H9 (cell line): ENCODE measurements around the gene AKT3. TPM values are rescaled to one million over a fixed set of nuclear protein-coding genes. Genes with fewer than 3 reads are reported as not detected.

Experiments used
- DNase-seq: peaks from one replicate; pipeline ENCODE4 v3.0.0-alpha.2; 2017
- H2AFZ ChIP-seq: one replicate; pipeline ENCODE4 v1.6.1; 2013; ENCODE audit warnings: mild to moderate bottlenecking, low read length, control low read depth, moderate library complexity
- H2AK5ac ChIP-seq: 2 replicates; pipeline ENCODE4 v1.6.1; 2013; ENCODE audit warnings: low read length, control low read depth, mixed read lengths; ENCODE audit not compliant: insufficient read length
- H2BK120ac ChIP-seq: one replicate; pipeline ENCODE4 v1.6.1; 2013; ENCODE audit warnings: low read depth, mild to moderate bottlenecking, low read length, control low read depth, inconsistent platforms; ENCODE audit not compliant: poor library complexity, severe bottlenecking
- H2BK12ac ChIP-seq: 2 replicates; pipeline ENCODE4 v1.6.1; 2013; ENCODE audit warnings: low read length, control low read depth, mixed read lengths, low read depth; ENCODE audit not compliant: insufficient read length
- H2BK15ac ChIP-seq: 2 replicates; pipeline ENCODE4 v1.6.1; 2013; ENCODE audit warnings: low read depth, low read length, control low read depth
- H2BK20ac ChIP-seq: one replicate; pipeline ENCODE4 v1.6.1; 2013; ENCODE audit warnings: low read depth, mild to moderate bottlenecking, low read length, control low read depth, inconsistent platforms; ENCODE audit not compliant: poor library complexity, severe bottlenecking
- H2BK5ac ChIP-seq: 2 replicates; pipeline ENCODE4 v1.6.1; 2013; ENCODE audit warnings: low read length, control low read depth, mixed read lengths; ENCODE audit not compliant: insufficient read length
- H3K14ac ChIP-seq: 2 replicates; pipeline ENCODE4 v1.6.1; 2013; ENCODE audit warnings: low read length, control low read depth; ENCODE audit not compliant: insufficient read depth
- H3K18ac ChIP-seq: 2 replicates; pipeline ENCODE4 v1.6.1; 2013; ENCODE audit warnings: low read depth, mild to moderate bottlenecking, mixed read lengths, low read length, control low read depth; ENCODE audit not compliant: insufficient read length
- H3K23ac ChIP-seq: 2 replicates; pipeline ENCODE4 v1.6.1; 2013; ENCODE audit warnings: low read length, control low read depth, mixed read lengths, low read depth; ENCODE audit not compliant: insufficient read length
- H3K23me2 ChIP-seq: 2 replicates; pipeline ENCODE4 v1.6.1; 2013; ENCODE audit warnings: low read depth, mild to moderate bottlenecking, mixed read lengths, low read length, control low read depth; ENCODE audit not compliant: insufficient read length, poor library complexity, severe bottlenecking
- H3K27ac ChIP-seq: 2 replicates; pipeline ENCODE4 v1.5.1; 2013; ENCODE audit warnings: low read length, control low read depth, mixed read lengths, low read depth; ENCODE audit not compliant: insufficient read length
- H3K27me3 ChIP-seq: 2 replicates; pipeline ENCODE4 v1.6.1; 2013; ENCODE audit warnings: low read length, control low read depth, inconsistent platforms; ENCODE audit not compliant: insufficient read depth
- H3K4ac ChIP-seq: 2 replicates; pipeline ENCODE4 v1.6.1; 2013; ENCODE audit warnings: low read depth, mild to moderate bottlenecking, control low read depth, inconsistent platforms, low read length, moderate library complexity
- H3K4me1 ChIP-seq: 2 replicates; pipeline ENCODE4 v1.6.1; 2013; ENCODE audit warnings: low read length, control low read depth, inconsistent platforms; ENCODE audit not compliant: insufficient read depth
- H3K4me2 ChIP-seq: 2 replicates; pipeline ENCODE4 v1.6.1; 2013; ENCODE audit warnings: low read length, control low read depth, mixed read lengths; ENCODE audit not compliant: insufficient read length, insufficient read depth
- H3K56ac ChIP-seq: 2 replicates; pipeline ENCODE4 v1.6.1; 2013; ENCODE audit warnings: low read depth, mild to moderate bottlenecking, mixed read lengths, low read length, control low read depth; ENCODE audit not compliant: insufficient read length
- H3K79me1 ChIP-seq: 2 replicates; pipeline ENCODE4 v1.6.1; 2013; ENCODE audit warnings: low read depth, mild to moderate bottlenecking, moderate library complexity, low read length, control low read depth, inconsistent platforms; ENCODE audit not compliant: insufficient read depth, poor library complexity, severe bottlenecking
- H3K79me2 ChIP-seq: 2 replicates; pipeline ENCODE4 v1.6.1; 2013; ENCODE audit warnings: low read length, control low read depth, inconsistent platforms; ENCODE audit not compliant: insufficient read depth
- H3K9ac ChIP-seq: 2 replicates; pipeline ENCODE4 v1.6.1; 2013; ENCODE audit warnings: low read length, control low read depth, mixed read lengths; ENCODE audit not compliant: insufficient read length; ENCODE audit errors: extremely low read depth
- H3K9me3 ChIP-seq: one replicate; pipeline ENCODE4 v1.6.1; 2013; ENCODE audit warnings: low read depth, low read length, inconsistent platforms; ENCODE audit not compliant: control insufficient read depth
- H3T11ph ChIP-seq: one replicate; pipeline ENCODE4 v1.6.1; 2013; ENCODE audit warnings: mild to moderate bottlenecking, low read length, control low read depth, inconsistent platforms
- H4K20me1 ChIP-seq: one replicate; pipeline ENCODE4 v1.6.1; 2013; ENCODE audit not compliant: control insufficient read depth, insufficient read length, insufficient read depth
- H4K5ac ChIP-seq: 2 replicates; pipeline ENCODE4 v1.6.1; 2013; ENCODE audit warnings: low read depth, mild to moderate bottlenecking, mixed read lengths, low read length, control low read depth; ENCODE audit not compliant: insufficient read length
- H4K8ac ChIP-seq: replicated peaks from 2 replicates; pipeline ENCODE4 v1.6.1; 2013; ENCODE audit warnings: low read length, control low read depth, mixed read lengths, low read depth; ENCODE audit not compliant: insufficient read length
- H4K91ac ChIP-seq: 2 replicates; pipeline ENCODE4 v1.6.1; 2013; ENCODE audit warnings: low read depth, mild to moderate bottlenecking, moderate library complexity, mixed read lengths, low read length, control low read depth; ENCODE audit not compliant: insufficient read length
- H3K27ac Mint-ChIP-seq, 3 experiments: 2 replicates in 2 of 3; 3 replicates in 1 of 3; pipeline ENCODE4 v1.8.0; 2020 to 2021; ENCODE audit warnings: mixed read lengths in 3 of 3, mild to moderate bottlenecking in 1 of 3, moderate library complexity in 1 of 3
- H3K27me3 Mint-ChIP-seq: 2 replicates; pipeline ENCODE4 v1.8.0; 2021; ENCODE audit warnings: low read depth, mild to moderate bottlenecking, moderate library complexity, mixed read lengths
- H3K36me3 Mint-ChIP-seq, 3 experiments: 2 replicates in 2 of 3; 3 replicates in 1 of 3; pipeline ENCODE4 v1.8.0; 2020 to 2021; ENCODE audit warnings: low read depth in 3 of 3, mixed read lengths in 3 of 3; ENCODE audit not compliant: insufficient read depth in 1 of 3
- H3K4me1 Mint-ChIP-seq, 2 experiments: 2 replicates each; pipeline ENCODE4 v1.8.0; 2020; ENCODE audit warnings: mixed read lengths in 2 of 2
- H3K4me3 Mint-ChIP-seq, 2 experiments: 2 replicates in 1 of 2; 3 replicates in 1 of 2; pipeline ENCODE4 v1.8.0; 2020 to 2021; ENCODE audit warnings: mild to moderate bottlenecking in 2 of 2, mixed read lengths in 2 of 2, moderate library complexity in 1 of 2
- H3K9me3 Mint-ChIP-seq, 2 experiments: 2 replicates in 1 of 2; 3 replicates in 1 of 2; pipeline ENCODE4 v1.8.0; 2020; ENCODE audit warnings: mild to moderate bottlenecking in 2 of 2, mixed read lengths in 2 of 2, moderate library complexity in 1 of 2
- WGBS: extraction: QIAGEN DNeasy Blood & Tissue Kit; methylation state at CpG from one replicate; pipeline ENCODE4 v1.1.7; 2013; ENCODE audit warnings: missing lambda C conversion rate, low lambda C conversion rate, mixed read lengths; ENCODE audit not compliant: insufficient read length; ENCODE audit errors: extremely low coverage; 5-methylcytosine and 5-hydroxymethylcytosine counted together
- total RNA-seq: library from RNA; stranded (reverse); gene quantifications from 2 replicates; pipeline ENCODE4 v1.2.1, GENCODE V29; 2021
- TF ChIP-seq, protein P1 (sequence below): fragments of 200-600 bp; sonication (generic); conservative IDR thresholded peaks from 3 replicates; pipeline ENCODE4 v1.8.0; 2021; ENCODE audit warnings: antibody characterized with exemption, mild to moderate bottlenecking

The AKT3 gene
- total RNA-seq, 1 experiment from 2014 or later = 27.8 TPM

DNA sequence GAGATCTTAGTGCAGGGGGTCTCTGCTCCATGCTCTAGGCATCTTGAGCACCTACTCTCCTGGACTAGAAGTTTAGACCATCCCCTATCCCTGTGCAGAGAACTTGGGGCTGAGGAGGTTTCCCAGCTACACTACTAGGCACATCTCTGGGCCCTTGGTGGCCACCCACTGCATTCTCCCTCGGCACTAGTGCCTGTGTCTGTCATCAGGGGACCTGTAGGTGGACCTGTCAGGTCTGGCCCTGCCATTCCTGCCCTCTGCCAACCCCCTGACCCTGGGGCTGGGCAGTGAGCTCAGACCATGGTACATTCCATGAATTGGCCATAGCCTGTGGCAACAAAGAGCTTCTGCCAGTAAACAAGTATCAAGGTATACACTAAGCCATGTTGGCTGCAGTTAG is 269.1 kb downstream of the AKT3 start:
- Histone ChIP-seq H2AFZ (no peak overlapping the region), H3K56ac (no peak overlapping the region), H3K14ac (no peak overlapping the region), H4K91ac (no peak overlapping the region), H3K9ac (no peak overlapping the region), H3K18ac (no peak overlapping the region), H3K4ac (no peak overlapping the region), H3K27me3 (no peaks in the 10 kb centered on the region), H3K9me3 (no peaks in the 10 kb centered on the region), H3T11ph (no peak overlapping the region), H2AK5ac (no peak overlapping the region), H2BK12ac (no peak overlapping the region), H2BK15ac (no peak overlapping the region), H3K4me1 (no peaks in the 10 kb centered on the region), H4K8ac (no peak overlapping the region), H4K20me1 (no peaks in the 10 kb centered on the region), H3K4me2 (no peak overlapping the region), H3K27ac (no peak overlapping the region), H3K23ac (no peak overlapping the region), H3K23me2 (no peaks in the 10 kb centered on the region), H3K79me2 (no peaks in the 10 kb centered on the region), H3K79me1 (no peaks in the 10 kb centered on the region), H4K5ac (no peak overlapping the region), H2BK120ac (no peak overlapping the region), H2BK5ac (no peak overlapping the region), H2BK20ac (no peak overlapping the region)
- H3K9me3 Mint-ChIP-seq = peaks cover 41 to 43% of the 10 kb centered on the region in 2 experiments
- H3K27me3 Mint-ChIP-seq = no peaks in the 10 kb centered on the region; the same call in 1 of the 2 replicates
- TF ChIP-seq, protein P1, sequence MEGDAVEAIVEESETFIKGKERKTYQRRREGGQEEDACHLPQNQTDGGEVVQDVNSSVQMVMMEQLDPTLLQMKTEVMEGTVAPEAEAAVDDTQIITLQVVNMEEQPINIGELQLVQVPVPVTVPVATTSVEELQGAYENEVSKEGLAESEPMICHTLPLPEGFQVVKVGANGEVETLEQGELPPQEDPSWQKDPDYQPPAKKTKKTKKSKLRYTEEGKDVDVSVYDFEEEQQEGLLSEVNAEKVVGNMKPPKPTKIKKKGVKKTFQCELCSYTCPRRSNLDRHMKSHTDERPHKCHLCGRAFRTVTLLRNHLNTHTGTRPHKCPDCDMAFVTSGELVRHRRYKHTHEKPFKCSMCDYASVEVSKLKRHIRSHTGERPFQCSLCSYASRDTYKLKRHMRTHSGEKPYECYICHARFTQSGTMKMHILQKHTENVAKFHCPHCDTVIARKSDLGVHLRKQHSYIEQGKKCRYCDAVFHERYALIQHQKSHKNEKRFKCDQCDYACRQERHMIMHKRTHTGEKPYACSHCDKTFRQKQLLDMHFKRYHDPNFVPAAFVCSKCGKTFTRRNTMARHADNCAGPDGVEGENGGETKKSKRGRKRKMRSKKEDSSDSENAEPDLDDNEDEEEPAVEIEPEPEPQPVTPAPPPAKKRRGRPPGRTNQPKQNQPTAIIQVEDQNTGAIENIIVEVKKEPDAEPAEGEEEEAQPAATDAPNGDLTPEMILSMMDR = no peak
- no peaks in the 10 kb centered on the region for H3K4me1 Mint-ChIP-seq
- no peak for DNase-seq
- no peak overlapping the region for H3K27ac Mint-ChIP-seq
- no CpG with 5 or more reads among the region's 1 CpG for WGBS
- H3K36me3 Mint-ChIP-seq = peaks cover 11 to 52% (median 31%) of the 10 kb centered on the region in 3 experiments
- no peak overlapping the region for H3K4me3 Mint-ChIP-seq
